PFSK-1 (cell line): Measurements from ENCODE around the gene BCR.

Experiments
- FOXP2 ChIP-seq: optimal IDR thresholded peaks from 2 replicates; pipeline ENCODE3; 2011; ENCODE audit warnings: borderline replicate concordance, control low read depth, inconsistent platforms; ENCODE audit not compliant: insufficient read depth; ENCODE audit errors: extremely low read length, extremely low read depth
- POLR2AphosphoS5 ChIP-seq: IDR thresholded peaks from 2 replicates; pipeline ENCODE4 v1.6.1; 2012; ENCODE audit warnings: low read depth, mild to moderate bottlenecking, control low read depth, low read length, moderate library complexity
- REST ChIP-seq, 2 experiments: IDR thresholded peaks; 2 replicates each; pipeline versions ENCODE4 v1.6.1 to v1.8.0; 2011 to 2012; ENCODE audit warnings: low read depth in 2 of 2, low read length in 2 of 2, control low read depth in 1 of 2, inconsistent platforms in 1 of 2, mild to moderate bottlenecking in 1 of 2, moderate library complexity in 1 of 2; ENCODE audit not compliant: insufficient read depth in 1 of 2
- SIN3A ChIP-seq: IDR thresholded peaks from 2 replicates; pipeline ENCODE4 v1.6.1; 2012; ENCODE audit warnings: mild to moderate bottlenecking, low read length, moderate library complexity, borderline replicate concordance; ENCODE audit not compliant: insufficient read depth
- TAF1 ChIP-seq: IDR thresholded peaks from 2 replicates; pipeline ENCODE4 v1.6.1; 2012; ENCODE audit warnings: low read length, control low read depth, borderline replicate concordance; ENCODE audit not compliant: insufficient read depth

GRCh38 chr22:23219822-23220484 lies 39.6 kb downstream of the BCR start:
- no peak for TF ChIP-seq POLR2AphosphoS5
- no peak for TF ChIP-seq TAF1
- no peak for TF ChIP-seq REST (IDR thresholded peaks at IDR 0.05; ENCODE audit: insufficient read depth in 1 of 2, low read depth in 2 of 2, low read length in 2 of 2)
- no peak for TF ChIP-seq SIN3A
- peak; percentile 60 for TF ChIP-seq FOXP2
